Ishikawa (cell line): Measurements from ENCODE around the gene STH.

Experiments
- CEBPB ChIP-seq: IDR thresholded peaks from 2 replicates; pipeline ENCODE4 v1.6.1; 2012
- EGR1 ChIP-seq: IDR thresholded peaks from 2 replicates; pipeline ENCODE4 v1.6.1; 2012
- EP300 ChIP-seq: IDR thresholded peaks from 2 replicates; pipeline ENCODE4 v1.6.1; 2012; ENCODE audit warnings: borderline replicate concordance
- NFIC ChIP-seq: IDR thresholded peaks from 2 replicates; pipeline ENCODE4 v1.6.1; 2012
- RAD21 ChIP-seq: IDR thresholded peaks from 2 replicates; pipeline ENCODE4 v1.6.1; 2012; ENCODE audit warnings: low read depth
- REST ChIP-seq: IDR thresholded peaks from 2 replicates; pipeline ENCODE4 v1.6.1; 2012; ENCODE audit warnings: low read depth, mild to moderate bottlenecking
- TAF1 ChIP-seq: IDR thresholded peaks from 2 replicates; pipeline ENCODE4 v1.6.1; 2012; ENCODE audit warnings: low read depth, mild to moderate bottlenecking
- TCF12 ChIP-seq: IDR thresholded peaks from 2 replicates; pipeline ENCODE4 v1.6.1; 2012; ENCODE audit warnings: low read depth
- TEAD4 ChIP-seq: IDR thresholded peaks from 2 replicates; pipeline ENCODE4 v1.6.1; 2012
- YY1 ChIP-seq: IDR thresholded peaks from 2 replicates; pipeline ENCODE4 v1.6.1; 2012; ENCODE audit warnings: low read depth
- ZBTB7A ChIP-seq: IDR thresholded peaks from 2 replicates; pipeline ENCODE4 v1.6.1; 2012; ENCODE audit warnings: low read depth
- TF ChIP-seq, protein P1 (sequence below): IDR thresholded peaks from 2 replicates; pipeline ENCODE4 v1.6.1; 2012
- TF ChIP-seq, protein P2 (sequence below): IDR thresholded peaks from 2 replicates; pipeline ENCODE4 v1.6.1; 2012

DNA sequence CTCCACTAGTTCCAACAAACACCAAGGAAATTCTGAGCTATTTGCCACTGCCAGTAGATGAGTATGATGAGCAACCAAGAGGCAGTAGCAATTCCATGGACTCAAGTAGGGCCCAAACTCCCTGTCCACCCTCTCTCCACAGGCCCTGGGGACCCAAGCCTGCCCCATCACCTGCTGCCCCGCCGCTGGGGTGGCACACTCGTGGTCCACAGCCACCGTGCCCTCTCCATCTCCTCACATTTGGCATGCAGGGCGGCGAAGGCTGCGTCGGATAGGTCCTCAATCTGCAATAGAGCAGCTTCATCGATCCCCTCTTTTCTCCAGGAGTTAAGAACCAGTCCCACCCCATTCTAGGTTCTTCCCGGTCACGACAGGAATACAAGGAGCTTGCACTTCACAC is 33.9 kb downstream of the STH start:
- TF ChIP-seq YY1: no peak
- TF ChIP-seq, protein P1, sequence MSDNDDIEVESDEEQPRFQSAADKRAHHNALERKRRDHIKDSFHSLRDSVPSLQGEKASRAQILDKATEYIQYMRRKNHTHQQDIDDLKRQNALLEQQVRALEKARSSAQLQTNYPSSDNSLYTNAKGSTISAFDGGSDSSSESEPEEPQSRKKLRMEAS: no peak
- no peak for TF ChIP-seq REST
- TF ChIP-seq TAF1: no peak
- no peak for TF ChIP-seq NFIC
- TF ChIP-seq EP300: no peak
- TF ChIP-seq TEAD4: no peak
- TF ChIP-seq, protein P2, sequence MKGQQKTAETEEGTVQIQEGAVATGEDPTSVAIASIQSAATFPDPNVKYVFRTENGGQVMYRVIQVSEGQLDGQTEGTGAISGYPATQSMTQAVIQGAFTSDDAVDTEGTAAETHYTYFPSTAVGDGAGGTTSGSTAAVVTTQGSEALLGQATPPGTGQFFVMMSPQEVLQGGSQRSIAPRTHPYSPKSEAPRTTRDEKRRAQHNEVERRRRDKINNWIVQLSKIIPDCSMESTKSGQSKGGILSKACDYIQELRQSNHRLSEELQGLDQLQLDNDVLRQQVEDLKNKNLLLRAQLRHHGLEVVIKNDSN: no peak
- no peak for TF ChIP-seq TCF12
- no peak for TF ChIP-seq CEBPB
- TF ChIP-seq RAD21: no peak
- no peak for TF ChIP-seq EGR1
- TF ChIP-seq ZBTB7A: no peak
